Endothelial cell (in vitro differentiated cells): Measurements from ENCODE around the gene ZDHHC22. TPM values are rescaled to one million over a fixed set of nuclear protein-coding genes. Genes with fewer than 3 reads are reported as not detected.

Experiments
- DNase-seq: peaks from one replicate; pipeline ENCODE4 v3.0.0; 2021; ENCODE audit warnings: low spot score
- H3K27ac Mint-ChIP-seq: one replicate; pipeline ENCODE4 v1.8.0; 2021; ENCODE audit warnings: mixed read lengths, inconsistent platforms; ENCODE audit not compliant: unreplicated experiment
- H3K27me3 Mint-ChIP-seq: one replicate; pipeline ENCODE4 v1.8.0; 2021; ENCODE audit warnings: mild to moderate bottlenecking, moderate library complexity, mixed read lengths, inconsistent platforms; ENCODE audit not compliant: unreplicated experiment
- H3K36me3 Mint-ChIP-seq: one replicate; pipeline ENCODE4 v1.8.0; 2021; ENCODE audit warnings: mild to moderate bottlenecking, low read depth, mixed read lengths, inconsistent platforms; ENCODE audit not compliant: unreplicated experiment
- H3K4me1 Mint-ChIP-seq: one replicate; pipeline ENCODE4 v1.8.0; 2021; ENCODE audit warnings: mild to moderate bottlenecking, mixed read lengths, inconsistent platforms; ENCODE audit not compliant: unreplicated experiment
- H3K4me3 Mint-ChIP-seq: one replicate; pipeline ENCODE4 v1.8.0; 2021; ENCODE audit warnings: mild to moderate bottlenecking, mixed read lengths, inconsistent platforms; ENCODE audit not compliant: unreplicated experiment
- H3K9me3 Mint-ChIP-seq: one replicate; pipeline ENCODE4 v1.8.0; 2021; ENCODE audit warnings: mixed read lengths, inconsistent platforms; ENCODE audit not compliant: unreplicated experiment
- CTCF ChIP-seq: fragments of 200-600 bp; sonication (generic); IDR thresholded peaks from one replicate; pipeline ENCODE4 v1.5.0; 2021; ENCODE audit warnings: antibody characterized with exemption; ENCODE audit not compliant: unreplicated experiment
- total RNA-seq: library from RNA; stranded (reverse); fragmentation: NEBNext Ultra II Directional; extraction: Animal tissue kit (Norgen Biotek cat#: 25700); gene quantifications from one replicate; pipeline ENCODE4 v1.2.1, GENCODE V29; 2021; ENCODE audit not compliant: unreplicated experiment

ZDHHC22 gene
- total RNA-seq, 1 donor from 2014 or later: 12.0 TPM

DNA sequence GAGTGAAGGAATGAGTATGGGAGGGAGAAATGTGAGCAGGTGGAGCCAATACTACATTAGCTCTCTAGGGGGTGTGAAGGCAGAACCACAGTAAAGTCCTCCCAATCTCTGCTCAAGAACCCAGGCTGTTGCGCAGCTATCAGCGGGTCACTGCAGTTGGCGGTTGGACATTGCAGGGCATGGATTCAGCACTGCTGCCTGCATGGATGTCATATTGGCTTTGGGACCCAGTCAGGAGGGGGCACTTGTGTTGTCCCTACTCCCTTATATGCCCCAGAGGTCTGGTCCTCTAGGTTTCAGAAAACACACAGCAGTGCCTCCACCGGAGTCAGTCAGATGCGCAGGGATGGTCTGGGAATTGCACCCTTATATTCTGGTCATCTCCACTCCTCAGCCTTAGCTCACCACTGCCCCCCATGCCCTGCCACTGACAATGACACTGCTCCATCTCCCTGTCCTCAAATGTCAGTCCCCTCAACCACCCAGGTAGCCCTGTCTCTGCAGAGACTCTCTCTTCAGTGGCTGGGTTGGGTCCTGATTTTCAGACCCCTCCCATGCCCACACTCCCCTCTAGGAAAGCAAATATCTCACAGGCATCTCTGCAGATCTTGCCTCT is 9.6 kb downstream of the ZDHHC22 start:
- Mint-ChIP-seq H3K27me3 (peaks cover 8% of the 10 kb centered on the region), H3K27ac (no peak overlapping the region), H3K36me3 (peaks cover 25% of the 10 kb centered on the region), H3K4me1 (peaks cover 7% of the 10 kb centered on the region), H3K4me3 (peak overlapping the region; percentile 49), H3K9me3 (no peaks in the 10 kb centered on the region)
- no peak for DNase-seq
- TF ChIP-seq CTCF: no peak

- no peak for TF ChIP-seq CTCF
- Mint-ChIP-seq H3K27ac (no peak overlapping the region), H3K27me3 (peaks cover 13% of the 10 kb centered on the region), H3K9me3 (no peaks in the 10 kb centered on the region), H3K4me3 (no peak overlapping the region), H3K36me3 (peaks cover 25% of the 10 kb centered on the region), H3K4me1 (peaks cover 7% of the 10 kb centered on the region)
- no peak for DNase-seq
These were observed 10.4 kb downstream of the ZDHHC22 start for GRCh38 chr14:77131206-77131605.

DNA sequence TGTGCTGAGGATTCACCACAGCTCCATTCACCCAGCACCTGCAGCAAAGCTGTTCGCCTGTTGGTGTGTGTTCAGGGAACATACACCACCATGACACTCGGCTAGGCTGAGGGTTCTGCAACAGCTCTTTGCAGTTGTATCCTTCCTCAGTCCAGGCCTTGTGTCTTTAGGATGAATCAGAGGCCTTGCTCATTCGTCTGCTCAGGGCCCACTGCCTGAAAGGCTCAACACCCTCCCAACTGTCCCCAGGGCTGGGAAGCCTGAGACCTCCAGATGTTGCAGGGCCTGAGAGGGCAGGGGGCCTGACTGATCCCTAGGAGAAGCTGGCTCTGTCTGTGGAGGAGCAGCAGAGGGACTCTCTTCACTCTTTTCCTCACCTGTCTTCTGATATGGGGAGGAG is 11.2 kb downstream of the ZDHHC22 start:
- peaks cover 10% of the 10 kb centered on the region for H3K4me1 Mint-ChIP-seq
- no peaks in the 10 kb centered on the region for H3K9me3 Mint-ChIP-seq
- DNase-seq: no peak
- H3K4me3 Mint-ChIP-seq: no peak overlapping the region
- TF ChIP-seq CTCF: no peak
- H3K36me3 Mint-ChIP-seq: peaks cover 25% of the 10 kb centered on the region
- no peak overlapping the region for H3K27ac Mint-ChIP-seq
- H3K27me3 Mint-ChIP-seq: peaks cover 16% of the 10 kb centered on the region

GRCh38 chr14:77128414-77128891 is 13.1 kb downstream of the ZDHHC22 start:
- H3K9me3 Mint-ChIP-seq: no peaks in the 10 kb centered on the region
- peaks cover 23% of the 10 kb centered on the region for H3K36me3 Mint-ChIP-seq
- peaks cover 16% of the 10 kb centered on the region for H3K27me3 Mint-ChIP-seq
- no peak overlapping the region for H3K4me3 Mint-ChIP-seq
- H3K27ac Mint-ChIP-seq: no peak overlapping the region
- no peak for TF ChIP-seq CTCF
- no peak for DNase-seq
- H3K4me1 Mint-ChIP-seq: peaks cover 22% of the 10 kb centered on the region

GRCh38 chr14:77126461-77126990 is 15.1 kb downstream of the ZDHHC22 start:
- peaks cover 7% of the 10 kb centered on the region for H3K36me3 Mint-ChIP-seq
- peaks cover 34% of the 10 kb centered on the region for H3K4me1 Mint-ChIP-seq
- H3K9me3 Mint-ChIP-seq: no peaks in the 10 kb centered on the region
- peaks cover 15% of the 10 kb centered on the region for H3K27me3 Mint-ChIP-seq
- TF ChIP-seq CTCF: no peak
- no peak overlapping the region for H3K4me3 Mint-ChIP-seq
- H3K27ac Mint-ChIP-seq: no peak overlapping the region
- DNase-seq: no peak
